HepG2 (cell line): ENCODE data around the gene SLC31A2. TPM values are rescaled to one million over a fixed set of nuclear protein-coding genes. Genes with fewer than 3 reads are reported as not detected.

Experiments
- ATAC-seq: fragments of 200-7000 bp; cut with Tn5 transposase; 3 replicates; pipeline ENCODE4 v1.9.1; 2020; ENCODE audit warnings: mild to moderate bottlenecking, moderate library complexity
- BruUV-seq: library from RNA; stranded (reverse); fragments of 400-500 nt; replicated peaks from 2 replicates; lab custom pipeline; 2021; lab: Mats Ljungman, UMichigan
- CTCF ChIA-PET: fragments of 300-600 bp; formaldehyde crosslinking; extraction: SDS; loops from one replicate; lab custom pipeline; 2021; ENCODE audit warnings: low total read pairs, inconsistent platforms, low intra/inter-chr PET ratio; lab: Yijun Ruan, JAX
- POLR2A ChIA-PET: fragments of 350-600 bp; sonication (Branson Sonifier 250); formaldehyde crosslinking; loops from one replicate; lab custom pipeline; 2020; ENCODE audit warnings: antibody characterized with exemption, inconsistent platforms; lab: Yijun Ruan, JAX
- DNase-seq: peaks from one replicate; pipeline ENCODE4 v3.0.0-alpha.2; 2015; ENCODE audit warnings: low spot score
- FAIRE-seq: peaks from 3 replicates; lab custom pipeline; 2011; peaks lifted over from hg19 to GRCh38; lab: Jason Lieb, UNC
- H2AFZ ChIP-seq: one replicate; pipeline ENCODE4 v1.6.1; 2011; ENCODE audit warnings: low read length, inconsistent platforms
- H3K27ac ChIP-seq: fragments of 300-600 bp; 3 replicates; pipeline ENCODE4 v1.8.0; 2011; ENCODE audit warnings: mixed run types, mild to moderate bottlenecking, mixed read lengths, low read length, inconsistent platforms; ENCODE audit not compliant: insufficient read depth; ENCODE audit errors: extremely low read length
- H3K27me3 ChIP-seq, 2 experiments: fragments of 200-600 bp in 1 of 2; 2 replicates in 1 of 2; 3 replicates in 1 of 2; pipeline versions ENCODE4 v1.6.0 to v1.8.0; 2011; ENCODE audit warnings: low read length in 2 of 2, mild to moderate bottlenecking in 2 of 2, moderate library complexity in 2 of 2, inconsistent platforms in 1 of 2; ENCODE audit not compliant: insufficient read depth in 2 of 2, control insufficient read depth in 1 of 2
- H3K36me3 ChIP-seq, 2 experiments: fragments of 200-600 bp in 1 of 2; replicated peaks in 1 of 2; 2 replicates in 1 of 2; 3 replicates in 1 of 2; pipeline versions ENCODE4 v1.5.1 to v1.8.0; 2011; ENCODE audit warnings: low read length in 2 of 2, inconsistent platforms in 1 of 2; ENCODE audit not compliant: insufficient read depth in 2 of 2, control insufficient read depth in 1 of 2
- H3K4me1 ChIP-seq: 2 replicates; pipeline ENCODE4 v1.5.1; 2012; ENCODE audit warnings: low read length, inconsistent platforms; ENCODE audit not compliant: insufficient read depth
- H3K4me2 ChIP-seq: 2 replicates; pipeline ENCODE4 v1.6.0; 2011; ENCODE audit warnings: low read depth, low read length, inconsistent platforms
- H3K4me3 ChIP-seq, 3 experiments: fragments of 200-600 bp in 1 of 3; sonication (generic), shearing (Covaris generic) in 1 of 3; replicated peaks in 1 of 3; 2 replicates each; pipeline ENCODE4 v1.5.1; 2011 to 2016; ENCODE audit warnings: low read length in 3 of 3, inconsistent platforms in 2 of 3, low read depth in 2 of 3, mild to moderate bottlenecking in 2 of 3, control low read depth in 1 of 3, mixed read lengths in 1 of 3; ENCODE audit not compliant: insufficient read depth in 1 of 3
- H3K79me2 ChIP-seq: one replicate; pipeline ENCODE4 v1.6.1; 2011; ENCODE audit warnings: low read length, inconsistent platforms; ENCODE audit not compliant: insufficient read depth
- H3K9ac ChIP-seq: 2 replicates; pipeline ENCODE4 v1.6.0; 2011; ENCODE audit warnings: mild to moderate bottlenecking, low read depth, low read length, inconsistent platforms; ENCODE audit not compliant: insufficient read depth
- H3K9me3 ChIP-seq: 2 replicates; pipeline ENCODE4 v1.5.1; 2012; ENCODE audit warnings: mild to moderate bottlenecking, low read length
- H4K20me1 ChIP-seq: 2 replicates; pipeline ENCODE4 v1.6.0; 2011; ENCODE audit warnings: inconsistent platforms, mild to moderate bottlenecking, low read length, moderate library complexity; ENCODE audit not compliant: insufficient read depth
- AHR ChIP-seq: IDR thresholded peaks from 2 replicates; pipeline ENCODE4 v1.6.1; 2018; ENCODE audit warnings: missing genetic modification reagents, missing compliant biosample characterization
- CEBPG ChIP-seq: IDR thresholded peaks from 2 replicates; pipeline ENCODE4 v1.6.1; 2016
- EP300 ChIP-seq, 3 experiments: sonication (generic) in 1 of 3; formaldehyde crosslinking in 1 of 3; IDR thresholded peaks; 2 replicates each; pipeline versions ENCODE4 v1.5.1 to v1.6.1; 2011 to 2020; ENCODE audit warnings: low read depth in 2 of 3, low read length in 2 of 3, borderline replicate concordance in 1 of 3, improper control_type of control experiment in 1 of 3, mild to moderate bottlenecking in 1 of 3, missing genetic modification reagents in 1 of 3, moderate library complexity in 1 of 3
- FOSL1 ChIP-seq: sonication (generic); formaldehyde crosslinking; IDR thresholded peaks from 2 replicates; pipeline ENCODE4 v1.9.0; 2021; ENCODE audit warnings: missing genetic modification reagents, borderline replicate concordance
- FOSL2 ChIP-seq: sonication (generic); formaldehyde crosslinking; IDR thresholded peaks from 2 replicates; pipeline ENCODE4 v1.4.0; 2020; ENCODE audit warnings: missing genetic modification reagents
- FOXA3 ChIP-seq: IDR thresholded peaks from 2 replicates; pipeline ENCODE4 v1.6.1; 2016; ENCODE audit warnings: missing genetic modification reagents, missing compliant biosample characterization
- IKZF4 ChIP-seq: sonication (generic); formaldehyde crosslinking; IDR thresholded peaks from 2 replicates; pipeline ENCODE4 v1.5.1; 2020; ENCODE audit warnings: borderline replicate concordance, mild to moderate bottlenecking, low read depth, missing genetic modification reagents; ENCODE audit errors: not compliant biosample characterization
- MIER3 ChIP-seq: IDR thresholded peaks from 2 replicates; pipeline ENCODE4 v1.6.1; 2016; ENCODE audit warnings: missing compliant biosample characterization, borderline replicate concordance
- TEAD2 ChIP-seq: sonication (generic); formaldehyde crosslinking; IDR thresholded peaks from 2 replicates; pipeline ENCODE4 v1.9.0; 2021; ENCODE audit warnings: missing genetic modification reagents
- ZBED4 ChIP-seq: sonication (generic); formaldehyde crosslinking; IDR thresholded peaks from 2 replicates; pipeline ENCODE4 v1.4.0; 2020; ENCODE audit warnings: missing genetic modification reagents, borderline replicate concordance
- ZBTB46 ChIP-seq: sonication (generic); formaldehyde crosslinking; IDR thresholded peaks from 2 replicates; pipeline ENCODE4 v1.4.0; 2020; ENCODE audit warnings: mild to moderate bottlenecking, missing genetic modification reagents, borderline replicate concordance
- ZFP37 ChIP-seq: sonication (generic); formaldehyde crosslinking; IDR thresholded peaks from 2 replicates; pipeline ENCODE4 v1.4.0; 2020; ENCODE audit warnings: missing genetic modification reagents, borderline replicate concordance
- ZNF563 ChIP-seq: sonication (generic); formaldehyde crosslinking; IDR thresholded peaks from 2 replicates; pipeline ENCODE4 v1.8.0; 2022; ENCODE audit warnings: mild to moderate bottlenecking, moderate library complexity, missing genetic modification reagents
- ZNF792 ChIP-seq: IDR thresholded peaks from 2 replicates; pipeline ENCODE4 v1.6.1; 2016
- ZSCAN21 ChIP-seq: sonication (generic); formaldehyde crosslinking; IDR thresholded peaks from 2 replicates; pipeline ENCODE4 v1.8.0; 2022; ENCODE audit warnings: mild to moderate bottlenecking, missing genetic modification reagents, moderate library complexity, borderline replicate concordance
- WGBS: methylation state at CpG from one replicate; pipeline ENCODE4 v1.1.6; 2017; ENCODE audit warnings: low lambda C conversion rate; 5-methylcytosine and 5-hydroxymethylcytosine counted together
- in situ Hi-C: cut with HindIII; loops from 2 replicates; pipeline ENCODE4 v1.10.0; 2017; ENCODE audit warnings: low pct_unique_long_range_greater_than_20kb; ENCODE audit not compliant: extremely low pct_ligation_motif_present
- intact Hi-C: fragments of 100-400 bp; cut with micrococcal nuclease; formaldehyde crosslinking; loops from one replicate; pipeline ENCODE4 v1.10.0; 2022; ENCODE audit not compliant: unreplicated experiment
- polyA plus RNA-seq, 8 experiments: library from polyadenylated mRNA; depleted of rRNA in 3 of 8; stranded (reverse) in 7 of 8; unstranded in 1 of 8; fragments of >200 nt; fragmentation: Illumina TruSeq in 4 of 8; extraction: Trizol in 4 of 8; gene quantifications; 2 replicates each; pipeline versions ENCODE4 v1.2.1 to v1.2.3, GENCODE V29; 2011 to 2016; ENCODE audit warnings: low read depth in 4 of 8, missing spikeins in 1 of 8, mixed read lengths in 1 of 8; ENCODE audit not compliant: insufficient read depth in 1 of 8
- total RNA-seq, 5 experiments: library from RNA; depleted of rRNA; stranded (reverse); fragments of >200 nt; fragmentation: Illumina TruSeq; extraction: Trizol; gene quantifications; 2 replicates each; pipeline ENCODE4 v1.2.3, GENCODE V29; 2016; ENCODE audit warnings: low read depth in 1 of 5

The SLC31A2 gene
- total and polyA plus RNA-seq, 2 of the 13 experiments (the other 11 are each of a cell fraction or from before 2014, with no cell fraction given): 9.3 to 10.2 TPM

- no peak for TF ChIP-seq IKZF4 (CRISPR knock-in tag)
- no peak for TF ChIP-seq ZNF563 (CRISPR knock-in tag)
- peak; percentile 63 for TF ChIP-seq CEBPG (CRISPR knock-in tag)
- TF ChIP-seq AHR (CRISPR knock-in tag): no peak
- no peak for TF ChIP-seq MIER3 (CRISPR knock-in tag)
- 0 out of 2 replicates have a peak, but pooled peaks have one; percentile 31 for TF ChIP-seq ZSCAN21 (CRISPR knock-in tag)
- TF ChIP-seq ZFP37 (CRISPR knock-in tag): no peak
- TF ChIP-seq TEAD2 (CRISPR knock-in tag): no peak
These were observed 13.3 kb upstream of the SLC31A2 start (continued) for GRCh38 chr9:113137196-113138168.

- peak; percentile 41 for ATAC-seq
- ChIA-PET POLR2A (interaction anchor here (1.5 to 1.7 kb wide), 2 partner anchors 11 to 83 kb away, joined by 3 to 20 read pairs; partner anchors contain the start of genes FKBP15, SLC31A1 and SLC31A2), CTCF (no interaction called here)
- H4K20me1 ChIP-seq: no peaks in the 10 kb centered on the region
- no peak for FAIRE-seq
- H3K27me3 ChIP-seq: peaks cover 0 to 15% of the 10 kb centered on the region in 2 experiments; a peak in 3 of 5 replicates
- TSS peak; percentile 53 for BruUV-seq
- H3K79me2 ChIP-seq: no peaks in the 10 kb centered on the region
- H3K9me3 ChIP-seq: peaks cover 4% of the 10 kb centered on the region; the same call in 1 of the 2 replicates
- H3K9ac ChIP-seq: peak overlapping the region; percentile 44
- H2AFZ ChIP-seq: no peak overlapping the region
- H3K27ac ChIP-seq: peak overlapping the region; percentile 66
- WGBS: 0% methylated on average over 3 of the region's 3 CpGs
- H3K36me3 ChIP-seq: no peaks in the 10 kb centered on the region
- in situ Hi-C loops: no loop called here
- H3K4me3 ChIP-seq: no peak overlapping the region
- peak overlapping the region; percentile 46 for H3K4me2 ChIP-seq
- peak; percentile 62 for DNase-seq
- H3K4me1 ChIP-seq: peaks cover 47% of the 10 kb centered on the region
- intact Hi-C loops: loop anchor here (5.0 kb wide), 1 partner anchor 84 kb away; the partner anchor contains the start of genes FKBP15 and SLC31A1
- TF ChIP-seq ZNF792: 0 out of 2 replicates have a peak, but pooled peaks have one; percentile 6
- TF ChIP-seq FOSL1 (CRISPR knock-in tag): peak; percentile 72; the same call in 1 of the 2 replicates
- no peak for TF ChIP-seq EP300 (IDR thresholded peaks at IDR 0.05; ENCODE audit: low read depth in 2 of 2, low read length in 2 of 2)
- no peak for TF ChIP-seq EP300 (CRISPR knock-in tag; IDR thresholded peaks at IDR 0.05; ENCODE audit: borderline replicate concordance)
- TF ChIP-seq FOSL2 (CRISPR knock-in tag): peak; percentile 93
- TF ChIP-seq FOXA3 (CRISPR knock-in tag): peak; percentile 39; the same call in 1 of the 2 replicates
- TF ChIP-seq ZBED4 (CRISPR knock-in tag): no peak
- TF ChIP-seq ZBTB46 (CRISPR knock-in tag): no peak
These were observed 12.0 kb upstream of the SLC31A2 start for GRCh38 chr9:113138760-113139159.
